GM18502 (cell line): ENCODE measurements around the gene CABP4.

ENCODE experiments used
- ATAC-seq: cut with Tn5 transposase; IDR thresholded peaks from one replicate; pipeline ENCODE4 v1.9.1; 2021; ENCODE audit warnings: mild to moderate bottlenecking; ENCODE audit not compliant: unreplicated experiment, poor library complexity

CABP4 gene

DNA sequence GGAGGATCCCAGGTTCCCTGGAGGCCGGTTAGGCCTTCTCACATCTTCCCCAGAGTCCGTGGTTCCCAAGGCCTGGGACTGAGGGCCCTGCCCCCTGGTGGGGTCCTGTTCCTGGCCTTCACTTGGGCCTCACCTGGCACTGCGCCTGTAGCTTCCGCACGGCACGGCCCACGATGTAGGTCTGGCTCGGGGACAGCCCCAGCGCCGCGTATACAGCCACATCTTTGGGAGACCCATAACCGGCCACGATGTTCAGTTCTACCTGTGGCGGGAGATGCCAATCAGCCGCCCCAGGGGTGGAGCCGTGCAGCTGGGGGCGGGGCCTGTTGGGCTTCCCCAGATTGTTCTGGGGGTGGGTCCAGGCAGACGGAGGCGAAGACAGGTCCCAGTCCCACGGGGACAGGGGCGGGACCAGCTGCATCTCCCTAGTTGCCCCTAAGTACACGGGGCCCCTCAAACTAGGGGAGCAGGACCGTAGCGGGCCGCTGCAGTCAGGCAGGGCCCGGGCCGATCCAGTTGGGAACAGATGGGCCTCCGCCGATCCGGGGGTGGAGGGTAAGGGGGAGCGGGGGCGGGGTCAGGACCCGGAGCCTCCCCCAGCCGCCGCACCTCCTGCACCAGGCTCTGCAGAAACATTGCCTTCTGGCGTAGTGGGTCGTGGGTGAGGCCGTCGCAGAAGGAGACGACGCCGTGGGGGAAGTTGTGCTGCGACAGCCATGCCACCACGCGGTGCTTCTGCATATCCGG, 37.8 kb downstream of the CABP4 start:
- no peak for ATAC-seq

DNA sequence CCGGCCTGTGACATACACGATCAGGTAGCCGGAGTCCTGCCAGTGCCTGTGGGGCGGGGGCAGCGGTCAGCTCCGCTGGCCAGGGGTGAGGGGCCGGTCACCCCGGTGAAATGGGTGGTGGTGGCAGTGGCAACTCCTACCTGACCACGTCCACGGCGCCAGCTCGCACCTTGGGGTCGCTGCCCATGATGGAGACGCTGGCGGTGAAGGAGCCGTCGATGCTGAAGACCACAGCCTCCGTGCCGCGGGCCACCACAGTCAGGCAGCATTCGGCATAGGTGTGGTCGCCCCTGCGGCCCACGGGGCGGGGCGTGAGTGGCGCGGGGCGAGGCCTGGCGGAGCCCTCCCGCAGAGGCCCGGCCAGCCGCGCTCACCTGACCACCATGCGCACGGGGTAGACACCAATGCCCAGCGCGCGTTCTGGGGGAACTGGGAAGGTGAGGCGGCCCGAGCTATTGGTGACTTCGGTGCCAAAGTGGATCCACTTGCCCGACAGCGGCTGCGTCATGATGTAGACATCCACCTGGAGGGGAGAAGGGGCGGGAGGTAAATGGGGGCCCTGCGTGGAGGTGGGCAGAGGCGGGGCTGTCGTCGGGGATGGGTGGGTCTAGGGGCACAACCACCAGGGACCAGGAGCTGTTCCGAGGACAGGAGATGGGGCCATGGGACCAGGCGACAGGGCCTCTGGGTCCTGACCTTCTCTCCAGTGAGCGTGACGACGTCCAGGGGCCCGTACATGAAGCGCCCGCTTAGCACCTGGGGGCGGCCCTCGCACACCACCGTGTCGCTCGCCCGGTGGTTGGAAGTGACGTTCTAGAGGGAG, 38.6 kb downstream of the CABP4 start:
- no peak for ATAC-seq

DNA sequence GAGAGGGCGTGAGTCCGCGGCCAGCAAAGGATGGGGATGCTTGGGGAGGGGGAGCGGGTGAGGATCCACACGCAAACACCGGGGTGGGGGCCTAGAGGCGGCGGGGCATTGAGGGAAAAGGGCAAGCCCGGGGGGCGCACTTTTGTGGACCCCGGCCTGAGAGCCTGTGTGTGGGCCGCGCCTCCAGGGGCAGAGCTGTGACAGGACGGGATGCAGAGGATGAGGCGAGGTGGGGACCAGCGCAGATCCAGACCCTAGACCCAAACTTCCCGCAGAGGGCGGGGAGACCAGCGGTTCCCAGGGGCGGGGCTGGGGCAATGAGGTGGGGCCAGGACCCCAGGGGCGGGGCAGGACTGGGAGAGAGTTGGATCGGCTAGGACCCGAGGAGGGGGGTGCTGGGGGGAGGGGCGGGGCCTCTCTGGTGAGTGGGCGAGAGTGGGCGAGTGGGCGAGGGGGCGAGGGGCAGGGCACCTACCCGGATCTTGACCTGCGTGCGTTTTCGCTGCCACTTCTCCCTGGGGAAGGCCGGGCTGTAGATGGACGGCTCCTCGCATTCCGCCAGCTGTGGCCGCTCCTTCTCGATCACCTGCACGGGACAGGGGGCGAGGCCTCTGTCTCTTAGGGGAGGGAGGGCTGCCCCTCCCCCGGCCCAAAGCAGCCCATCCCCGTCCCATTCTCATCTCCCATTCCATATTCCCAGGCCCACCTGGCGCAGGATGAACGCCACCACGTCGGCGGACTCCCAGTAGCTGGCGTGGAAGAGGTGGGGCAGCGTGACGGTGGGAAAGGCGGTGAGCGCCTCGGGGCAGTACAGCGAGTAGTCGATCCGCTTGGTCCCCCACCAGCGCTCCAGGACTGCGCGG, 39.4 kb downstream of the CABP4 start:
- ATAC-seq: no peak

DNA sequence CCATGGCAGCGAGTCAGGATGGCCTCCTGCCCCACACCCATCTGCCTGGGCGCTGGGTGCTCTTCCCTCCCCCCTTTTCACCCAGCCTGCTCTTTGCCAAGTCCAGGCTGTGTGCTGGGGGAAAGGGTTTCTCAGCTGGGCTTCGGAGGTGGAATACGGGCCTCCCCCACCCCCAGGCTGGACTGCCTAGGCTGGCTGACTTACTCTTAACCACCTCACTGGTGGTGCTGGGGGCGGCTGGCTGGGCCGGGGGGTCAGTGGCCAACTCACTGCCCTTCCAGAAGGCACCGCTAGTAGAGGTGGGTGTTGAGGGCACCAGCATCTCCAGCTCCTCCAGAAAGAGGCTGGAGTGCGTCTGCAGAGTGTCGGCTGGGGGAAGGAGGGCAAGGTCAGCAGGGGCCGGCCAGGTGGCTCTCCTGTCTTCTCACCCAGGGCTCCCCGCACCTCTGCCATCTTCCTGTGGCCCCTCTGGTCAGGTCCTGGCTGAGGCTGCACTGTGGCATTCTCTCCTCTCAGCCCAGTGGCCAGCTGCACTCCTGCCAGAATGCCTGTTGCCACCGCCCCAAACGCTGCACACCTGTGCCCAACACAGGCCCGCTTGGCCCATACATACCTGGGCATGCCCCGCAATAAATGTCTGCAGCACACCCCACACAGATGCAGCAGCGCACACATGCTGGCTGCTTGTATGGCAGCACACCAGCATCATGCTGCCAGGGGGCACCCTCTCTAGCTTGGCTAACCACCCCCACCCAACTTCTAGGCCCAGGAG, 40.3 kb downstream of the CABP4 start:
- no peak for ATAC-seq

DNA sequence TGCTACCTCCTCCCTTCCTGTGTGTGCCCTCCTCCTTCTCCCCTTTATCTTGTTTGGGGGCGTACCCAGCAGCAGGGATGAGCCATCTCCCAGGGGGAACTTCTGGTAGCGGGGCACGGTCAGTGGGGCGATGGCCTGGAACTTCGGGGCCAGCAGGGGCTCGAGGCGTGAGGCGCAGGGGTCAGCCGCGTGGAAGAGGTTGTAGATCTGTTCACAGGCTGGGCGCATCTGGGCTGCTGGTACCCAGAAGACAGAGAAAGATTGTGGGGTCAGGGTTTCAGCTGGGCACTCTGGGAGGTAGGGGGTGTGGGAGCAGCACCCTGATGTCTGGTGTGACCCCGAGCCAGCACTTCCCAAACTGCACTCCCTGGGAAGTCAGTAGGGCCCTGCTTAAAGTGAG, 41.0 kb downstream of the CABP4 start:
- no peak for ATAC-seq

DNA sequence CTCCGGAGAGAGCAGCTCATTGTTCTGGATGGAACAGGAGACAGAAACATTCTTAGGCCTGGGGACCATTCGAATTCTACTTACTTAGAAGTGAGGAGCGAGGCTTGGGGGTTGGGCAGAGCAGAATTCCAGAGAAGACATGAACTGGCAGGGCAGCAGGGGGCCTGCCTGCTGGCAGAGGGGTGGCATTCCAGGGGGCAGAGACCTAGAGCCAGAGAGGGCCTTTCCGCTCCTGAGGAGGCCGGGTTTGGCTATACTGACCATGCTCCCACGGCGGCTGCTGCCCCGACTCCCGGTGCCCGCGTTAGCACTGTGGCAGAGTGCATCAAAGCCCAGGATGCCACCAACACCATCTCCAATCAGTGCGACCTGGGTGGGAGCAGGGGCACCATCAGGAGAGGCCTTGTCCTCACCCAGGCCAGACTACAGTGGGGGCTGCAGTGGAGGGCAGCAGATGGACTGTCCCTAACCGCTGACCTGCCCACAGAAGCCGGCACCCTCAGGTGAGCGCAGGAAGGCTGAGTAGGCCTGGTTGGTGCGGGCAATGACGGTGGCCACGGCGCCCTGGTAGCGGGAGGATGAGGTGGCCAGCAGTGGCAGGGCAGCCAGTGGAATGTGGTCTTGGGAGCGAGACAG, 42.6 kb downstream of the CABP4 start:
- ATAC-seq: no peak

DNA sequence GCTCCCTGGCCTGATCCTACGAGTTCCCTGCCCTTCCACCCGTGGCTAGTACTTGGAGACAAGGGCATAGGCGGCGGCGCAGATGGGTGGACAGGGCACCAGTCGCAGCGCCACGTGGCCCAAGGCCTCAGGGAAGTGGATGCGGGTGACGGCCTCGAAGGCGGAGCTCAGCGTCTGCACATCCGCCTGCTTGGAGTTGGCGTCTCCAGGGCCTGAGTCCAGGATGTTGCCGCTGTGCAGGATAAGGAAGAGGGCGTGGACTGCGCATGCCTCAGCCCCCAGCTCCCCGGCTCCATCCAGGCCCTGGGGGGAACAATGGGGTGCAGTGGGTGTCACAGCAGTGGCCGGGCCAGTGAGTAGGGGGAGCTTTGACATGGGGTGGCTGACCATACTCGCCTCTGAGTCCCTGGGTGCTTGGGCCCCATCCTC, 43.4 kb downstream of the CABP4 start:
- ATAC-seq: no peak

DNA sequence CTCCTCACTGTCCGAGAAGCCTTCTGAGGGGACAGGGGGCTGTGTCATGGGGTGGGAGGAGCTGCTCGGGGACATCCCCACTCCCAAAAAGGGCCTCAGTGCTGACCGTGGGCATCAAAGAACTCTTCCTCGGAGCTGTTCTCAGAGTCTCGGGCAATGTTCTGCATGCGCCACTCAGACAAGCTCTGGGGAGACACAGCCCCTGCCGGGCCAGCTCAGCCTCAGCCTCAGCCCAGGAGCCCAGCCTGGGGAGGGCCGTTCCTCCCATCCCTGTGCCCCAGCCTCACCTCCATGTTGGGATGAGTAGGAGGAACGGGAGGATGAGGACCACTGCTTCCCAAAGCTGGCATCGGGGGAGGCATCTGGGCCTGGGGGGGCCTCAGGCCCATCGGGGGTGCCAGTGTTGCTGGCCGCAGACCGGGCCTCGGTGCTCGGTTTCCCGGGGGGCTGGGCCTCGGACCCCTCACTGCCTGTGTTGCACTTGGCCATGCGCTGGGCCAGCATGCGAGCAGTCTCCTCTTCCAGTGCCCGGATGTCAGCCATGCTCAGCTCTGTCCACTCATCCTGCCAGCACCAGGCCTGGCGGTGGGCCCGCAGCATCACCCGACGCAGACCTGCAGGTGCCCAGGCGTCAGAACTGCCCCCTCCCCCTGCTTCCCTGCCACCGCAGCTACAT, 44.8 kb downstream of the CABP4 start:
- no peak for ATAC-seq

DNA sequence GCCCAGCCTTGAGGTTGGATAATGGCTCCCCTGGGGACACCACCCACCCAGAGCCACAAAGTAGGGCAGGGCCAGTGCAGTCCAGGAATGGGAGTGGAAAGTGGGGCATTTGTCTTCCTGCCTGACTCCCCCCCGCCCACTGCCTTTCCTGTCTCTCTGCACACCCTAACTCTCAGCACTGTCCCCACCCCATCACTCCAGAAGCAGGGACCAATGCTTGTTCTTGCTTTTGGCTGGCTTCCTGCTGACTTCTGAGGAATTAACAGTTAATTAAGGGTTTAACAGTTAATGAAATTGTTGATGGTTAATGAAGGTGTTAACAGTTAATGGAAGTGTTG, 45.3 kb downstream of the CABP4 start:
- no peak for ATAC-seq

DNA sequence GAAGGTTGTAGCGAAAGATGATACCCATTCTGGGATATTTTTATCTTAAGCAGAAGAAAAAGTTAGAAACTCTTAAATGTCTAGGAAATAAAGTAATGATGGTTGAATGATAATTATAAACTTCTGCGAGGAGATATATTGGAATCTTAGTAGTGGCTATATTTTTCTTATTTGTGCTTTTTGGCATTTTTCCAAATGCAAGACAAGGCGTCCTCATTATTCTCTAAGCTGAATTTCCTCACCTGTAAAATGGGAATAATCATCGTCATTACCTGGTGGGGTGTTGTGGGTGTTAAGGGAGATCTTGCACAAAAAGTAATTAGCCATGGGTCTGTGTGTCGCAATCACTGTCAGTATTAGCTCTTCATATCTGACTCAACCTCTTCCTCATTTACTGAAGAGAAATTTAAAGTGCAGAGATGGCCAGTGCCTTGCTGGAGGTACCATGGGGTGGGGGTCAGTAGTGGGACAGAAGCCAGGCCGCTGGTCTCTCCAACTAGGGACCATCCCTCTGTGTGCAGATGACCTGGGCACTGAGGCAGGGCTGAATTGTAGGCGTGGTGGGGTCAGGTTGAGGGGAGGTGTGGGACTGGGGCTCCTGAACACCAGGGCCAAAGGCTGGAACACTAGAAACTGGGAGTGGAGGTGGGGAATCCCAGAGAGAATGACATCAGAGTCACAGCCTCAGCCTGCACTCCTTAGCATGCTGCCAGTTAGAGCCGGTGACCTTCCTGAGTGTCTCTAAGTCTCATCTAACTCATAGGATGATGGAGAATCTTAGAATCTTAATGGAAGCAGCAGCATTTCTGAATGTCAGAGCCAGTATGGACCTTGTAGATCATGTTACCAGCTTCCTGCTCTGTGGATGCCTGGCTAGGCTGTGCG, 45.9 kb downstream of the CABP4 start:
- no peak for ATAC-seq

DNA sequence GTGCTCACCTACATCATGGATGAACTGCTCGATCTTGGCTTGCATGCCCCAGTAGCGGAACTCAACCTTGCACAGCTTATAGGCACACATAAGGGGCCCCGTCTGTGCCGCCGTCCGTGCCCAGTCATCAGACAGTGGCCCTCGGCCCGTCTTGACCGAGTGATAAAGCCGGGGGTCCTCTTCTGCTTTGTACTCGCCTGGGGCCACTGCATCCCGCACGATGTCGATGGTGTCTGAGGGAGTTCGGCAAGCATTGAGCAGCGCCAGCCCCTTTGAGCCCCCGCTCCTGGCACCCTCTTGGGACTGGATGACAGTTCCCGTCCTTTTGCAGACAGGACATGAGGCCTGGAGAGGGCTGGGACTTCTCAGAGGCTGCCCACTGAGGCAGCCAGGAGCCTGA, 46.7 kb downstream of the CABP4 start:
- ATAC-seq: no peak

DNA sequence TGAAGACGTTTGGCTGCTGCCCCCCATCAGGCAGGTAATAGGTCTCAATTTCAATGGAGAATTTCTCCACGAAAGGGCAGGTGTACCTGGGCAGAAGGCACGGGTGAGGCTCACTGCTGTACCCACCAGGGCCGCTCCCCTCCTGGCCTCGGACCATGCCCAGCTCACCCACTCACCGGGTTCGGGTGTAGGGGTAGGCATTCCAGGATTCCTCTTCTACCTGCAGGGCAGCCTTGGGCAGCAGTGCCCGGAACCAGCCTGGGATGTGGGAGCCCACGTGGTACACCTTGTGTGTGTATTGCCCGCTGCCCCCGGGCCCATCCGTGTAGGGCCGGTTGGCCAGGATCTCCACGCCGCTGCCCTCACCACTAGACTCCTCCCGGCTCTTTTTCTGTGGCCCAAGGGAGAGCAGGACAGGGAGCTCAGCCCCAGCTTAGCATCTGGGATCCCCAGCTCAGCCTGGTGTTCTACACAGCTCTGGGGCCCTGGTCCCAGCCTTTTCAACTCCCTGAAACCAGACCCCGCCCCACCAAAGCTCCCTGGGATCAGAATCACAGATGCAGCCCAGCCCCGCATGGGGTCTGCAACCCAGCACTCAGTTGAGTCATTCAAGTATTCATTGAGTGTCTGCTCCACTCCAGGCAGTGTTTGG, 47.3 kb downstream of the CABP4 start:
- no peak for ATAC-seq

DNA sequence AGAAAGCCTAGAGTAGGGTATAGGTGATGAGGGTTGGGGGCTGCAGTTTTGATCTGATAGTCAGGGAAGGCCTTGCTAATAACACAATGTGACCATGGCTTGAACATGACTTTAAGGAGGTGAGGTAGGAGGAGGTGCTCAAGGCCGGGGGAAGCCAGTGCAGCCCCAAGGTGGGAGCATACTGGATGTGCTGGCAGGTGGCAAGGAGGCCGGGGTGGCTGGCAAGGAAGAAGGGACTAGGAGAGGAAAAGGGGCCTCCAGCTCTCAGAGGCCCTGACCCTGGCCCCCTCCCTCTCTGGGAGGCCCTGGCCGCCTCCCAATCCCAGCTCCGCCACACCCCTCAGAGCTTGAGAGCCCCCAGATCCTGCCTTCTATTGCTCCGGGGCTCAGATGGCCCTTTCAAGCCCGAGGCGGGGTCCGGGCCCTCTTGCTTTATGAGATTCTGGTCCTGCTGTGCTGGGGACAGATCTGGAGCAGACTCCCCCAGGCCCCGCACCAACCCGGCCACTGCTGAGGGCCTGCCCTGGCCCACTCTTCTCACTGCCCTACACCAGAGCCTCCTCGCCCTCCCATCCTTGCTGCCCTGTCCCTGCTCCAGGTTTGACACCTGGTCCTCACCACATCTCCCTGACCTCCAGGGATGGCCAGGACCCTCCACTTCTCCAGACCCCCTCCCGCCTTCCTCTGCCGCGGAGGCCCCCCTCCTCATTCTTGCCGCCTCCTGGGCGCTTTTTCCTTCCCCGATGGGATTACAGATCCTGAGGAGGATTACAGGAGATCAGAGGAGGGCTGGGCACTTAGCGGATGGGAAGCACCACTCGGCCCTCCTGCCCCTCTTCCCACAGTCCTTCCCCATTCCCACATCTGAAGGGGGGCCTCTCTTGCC, 48.2 kb downstream of the CABP4 start:
- no peak for ATAC-seq

DNA sequence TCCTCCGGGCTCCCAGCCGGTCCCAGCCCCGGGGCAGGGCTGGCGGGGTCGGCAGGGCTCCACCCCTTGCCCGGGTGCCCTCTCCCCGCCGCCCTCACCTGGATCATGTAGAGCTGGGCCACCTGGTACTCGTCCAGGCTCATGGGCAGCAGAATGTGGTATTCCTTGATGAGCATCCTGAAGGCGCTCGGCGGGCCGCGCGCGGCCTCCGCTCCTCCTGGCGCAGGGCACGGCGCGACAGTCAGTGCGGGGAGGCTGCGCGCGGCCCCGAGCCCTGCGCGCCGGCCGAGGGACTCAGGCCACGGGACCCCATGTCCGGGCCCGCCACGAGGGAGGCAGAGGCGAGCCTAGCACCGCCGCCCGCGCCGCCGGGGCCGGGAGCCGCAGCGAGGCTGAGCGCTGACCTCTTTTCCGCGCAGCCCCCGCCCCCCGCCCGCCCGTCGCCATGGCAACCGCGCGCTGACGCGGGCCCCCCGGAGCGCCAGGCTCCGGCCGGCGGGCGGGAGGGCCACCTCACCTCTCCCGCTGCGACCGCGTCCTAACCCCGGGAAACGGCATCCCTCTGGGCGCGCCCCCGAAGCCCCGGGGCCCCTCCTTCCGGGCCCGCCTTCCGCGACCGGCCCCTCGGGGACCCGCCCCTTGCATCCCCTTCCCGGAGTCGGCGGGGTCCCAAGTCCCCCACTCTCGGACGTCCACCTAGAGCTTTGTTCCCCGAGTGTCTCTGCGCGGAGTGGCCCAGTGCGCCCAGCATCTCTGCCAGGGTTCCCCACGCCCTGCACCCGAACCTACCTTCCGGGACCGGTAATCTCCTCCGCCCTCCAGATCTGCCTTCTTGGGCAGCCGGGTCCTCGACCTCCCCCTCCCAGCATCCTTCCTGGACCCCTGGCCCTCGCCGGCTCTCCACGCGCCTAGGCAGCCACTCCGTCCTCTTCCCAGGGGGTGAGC, 49.1 kb downstream of the CABP4 start:
- ATAC-seq: no peak

DNA sequence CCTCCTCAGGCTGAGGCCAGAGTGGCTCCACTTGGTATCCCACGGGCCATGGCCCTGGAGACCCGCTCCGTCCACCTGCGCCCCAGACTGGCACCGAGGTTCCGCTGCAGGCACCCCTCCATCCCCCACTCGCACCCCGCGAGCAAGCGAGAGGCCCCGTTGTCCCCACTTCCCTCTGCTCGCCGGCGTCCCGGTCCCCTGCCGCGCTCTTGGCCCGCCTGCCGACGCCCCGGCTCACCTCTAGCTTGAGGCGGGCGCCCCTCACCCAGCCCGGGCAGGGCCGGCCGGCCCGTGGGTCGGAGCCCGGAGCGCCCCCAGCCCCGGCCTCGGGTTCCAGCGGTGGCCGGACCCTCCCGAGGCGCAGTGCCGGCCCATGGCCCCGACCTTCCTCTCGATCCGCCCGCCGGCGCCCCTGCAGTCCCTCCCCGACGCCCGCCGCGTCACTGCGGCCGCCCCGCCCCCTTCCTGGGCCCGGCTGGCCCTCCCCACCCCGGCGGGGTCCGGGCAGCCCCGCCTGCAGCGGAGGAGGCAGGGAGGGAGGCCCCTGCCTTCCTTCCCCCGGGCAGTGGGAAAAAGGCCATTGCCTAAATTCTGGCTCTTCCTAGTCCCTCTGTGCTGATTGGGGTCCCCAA, 49.9 kb downstream of the CABP4 start, which contains the start of gene PITPNM1:
Gene PITPNM1, minus strand, starts transcription at position 414 of the 632 bp plus-strand sequence. CDS start 1,183 bp downstream, outside the sequence.
- no peak for ATAC-seq
